ENCODE measurements around the gene AMPD3.

The AMPD3 gene

GRCh38 chr11:10551845-10552352, 96.8 kb downstream of the AMPD3 start:
- H3K36me3 ChIP-seq (ENCODE audit: control insufficient read depth in 1 of 2, insufficient read depth in 2 of 2, low read depth in 1 of 2, low read length in 2 of 2) = no peaks in the 10 kb centered on the region
- no peak overlapping the region for H3K4me3 ChIP-seq (ENCODE audit: insufficient read depth in 1 of 2, low read depth in 1 of 2, low read length in 2 of 2)
- H2BK120ac ChIP-seq (ENCODE audit: low read depth, low read length) = no peak overlapping the region
- H3K27ac ChIP-seq (ENCODE audit: low read length, poor library complexity, severe bottlenecking) = no peak overlapping the region
- no peak overlapping the region for H2AFZ ChIP-seq (ENCODE audit: low read depth, low read length)
- 96% methylated on average over 3 of the region's 3 CpGs for WGBS
- H3K4ac ChIP-seq (ENCODE audit: low read depth in 1 of 2, low read length in 2 of 2) = no peak overlapping the region
- H3K4me1 ChIP-seq (ENCODE audit: control insufficient read depth, insufficient read depth, low read depth, low read length) = no peaks in the 10 kb centered on the region
- no peak overlapping the region for H3K14ac ChIP-seq (ENCODE audit: low read length in 2 of 2)
- H2BK15ac ChIP-seq (ENCODE audit: low read depth, poor library complexity, severe bottlenecking) = no peak overlapping the region
- no peaks in the 10 kb centered on the region for H3K79me1 ChIP-seq (replicated peaks; ENCODE audit: low read length, poor library complexity, severe bottlenecking)
- H3K27me3 ChIP-seq (ENCODE audit: control insufficient read depth in 1 of 2, insufficient read depth in 1 of 2, low read length in 2 of 2) = no peaks in the 10 kb centered on the region
- no peak overlapping the region for H2BK12ac ChIP-seq (ENCODE audit: low read length in 2 of 2)
- no peak overlapping the region for H4K91ac ChIP-seq (ENCODE audit: low read length)
- no peak overlapping the region for H2AK5ac ChIP-seq (ENCODE audit: low read length, severe bottlenecking)
- DNase-seq = no peak
- H3K9ac ChIP-seq (ENCODE audit: low read length) = no peak overlapping the region
- no peak overlapping the region for H3K18ac ChIP-seq (ENCODE audit: low read depth in 1 of 2, low read length in 2 of 2)
- no peak overlapping the region for H3K4me2 ChIP-seq (ENCODE audit: low read length, poor library complexity, severe bottlenecking)
- no peaks in the 10 kb centered on the region for H3K9me3 ChIP-seq (ENCODE audit: control insufficient read depth, low read length)
- no peak overlapping the region for H3K23ac ChIP-seq (ENCODE audit: low read length in 2 of 2)
- H2BK5ac ChIP-seq (ENCODE audit: low read depth, low read length, poor library complexity, severe bottlenecking) = no peak overlapping the region
- no peak overlapping the region for H4K8ac ChIP-seq (ENCODE audit: low read length)

DNA sequence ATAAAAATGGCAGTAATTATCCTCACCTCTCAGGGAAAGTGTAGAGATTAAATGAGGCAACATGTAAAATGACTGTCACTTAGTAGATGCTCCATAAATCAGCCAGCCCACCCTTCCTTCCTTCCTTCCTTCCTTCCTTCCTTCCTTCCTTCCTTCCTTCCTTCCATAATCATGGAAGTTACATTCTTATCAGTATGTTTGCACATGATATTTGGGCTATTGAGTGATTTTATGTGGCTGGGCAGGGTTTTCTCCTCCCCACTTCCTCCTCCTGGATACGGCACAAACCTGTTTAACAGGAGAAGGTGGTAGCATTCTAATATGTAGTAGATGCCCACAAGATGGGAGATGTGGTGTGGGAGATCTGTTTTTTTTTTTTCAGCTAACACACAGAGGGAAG, 101.5 kb downstream of the AMPD3 start:
- Histone ChIP-seq H3K14ac (ENCODE audit: low read length in 2 of 2) (no peak overlapping the region), H3K79me1 (replicated peaks; ENCODE audit: low read length, poor library complexity, severe bottlenecking) (no peaks in the 10 kb centered on the region), H3K9ac (ENCODE audit: low read length) (no peak overlapping the region), H2BK15ac (ENCODE audit: low read depth, poor library complexity, severe bottlenecking) (no peak overlapping the region), H3K4me1 (ENCODE audit: control insufficient read depth, insufficient read depth, low read depth, low read length) (no peaks in the 10 kb centered on the region), H2BK12ac (ENCODE audit: low read length in 2 of 2) (no peak overlapping the region), H3K4me3 (ENCODE audit: insufficient read depth in 1 of 2, low read depth in 1 of 2, low read length in 2 of 2) (no peak overlapping the region), H3K18ac (ENCODE audit: low read depth in 1 of 2, low read length in 2 of 2) (no peak overlapping the region), H3K36me3 (ENCODE audit: control insufficient read depth in 1 of 2, insufficient read depth in 2 of 2, low read depth in 1 of 2, low read length in 2 of 2) (no peaks in the 10 kb centered on the region), H4K91ac (ENCODE audit: low read length) (no peak overlapping the region), H3K27ac (ENCODE audit: low read length, poor library complexity, severe bottlenecking) (no peak overlapping the region), H3K9me3 (ENCODE audit: control insufficient read depth, low read length) (no peaks in the 10 kb centered on the region), H2AFZ (ENCODE audit: low read depth, low read length) (no peak overlapping the region), H3K27me3 (ENCODE audit: control insufficient read depth in 1 of 2, insufficient read depth in 1 of 2, low read length in 2 of 2) (no peaks in the 10 kb centered on the region), H2BK5ac (ENCODE audit: low read depth, low read length, poor library complexity, severe bottlenecking) (no peak overlapping the region), H3K23ac (ENCODE audit: low read length in 2 of 2) (no peak overlapping the region), H3K4ac (ENCODE audit: low read depth in 1 of 2, low read length in 2 of 2) (no peak overlapping the region), H2BK120ac (ENCODE audit: low read depth, low read length) (no peak overlapping the region), H3K4me2 (ENCODE audit: low read length, poor library complexity, severe bottlenecking) (no peak overlapping the region), H2AK5ac (ENCODE audit: low read length, severe bottlenecking) (no peak overlapping the region), H4K8ac (ENCODE audit: low read length) (no peak overlapping the region)
- DNase-seq = no peak
- WGBS = no CpG with 5 or more reads among the region's 1 CpG
